ENCODE results near the gene CHD6. TPM values are rescaled to one million over a fixed set of nuclear protein-coding genes. Genes with fewer than 3 reads are reported as not detected.

CHD6 gene
- total RNA-seq, 4 donors from 2014 or later = 32.5 to 37.7 (median 35.0) TPM

DNA sequence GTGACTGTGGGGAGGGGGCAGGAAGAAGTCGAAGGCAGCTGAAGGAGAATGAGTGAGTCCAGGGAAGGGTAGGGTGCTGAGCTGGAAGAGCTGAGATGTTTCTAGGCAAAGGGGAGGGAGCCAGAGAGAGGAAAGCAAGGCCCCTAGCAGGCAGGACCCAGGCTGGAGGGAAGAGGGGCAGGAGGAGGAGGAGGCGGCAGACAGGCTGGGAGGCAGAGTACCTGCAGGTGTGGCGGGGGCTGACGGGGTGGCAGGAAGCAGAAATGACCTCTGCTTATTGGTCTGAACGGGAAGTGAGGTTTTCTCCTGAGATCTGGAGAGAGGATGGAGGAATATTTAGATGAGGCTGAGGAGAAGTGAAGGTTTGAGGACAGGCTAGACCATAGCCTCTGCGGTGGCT, 240.9 kb downstream of the CHD6 start:
- WGBS = 75% methylated on average over 6 of the region's 6 CpGs
- no peak for DNase-seq (ENCODE audit: extremely low spot score)
- intact Hi-C loops (cut with DNase I) = no loop called here
- Histone ChIP-seq H3K4me1 (no peaks in the 10 kb centered on the region), H3K9me3 (no peaks in the 10 kb centered on the region), H3K36me3 (no peaks in the 10 kb centered on the region), H3K27me3 (peaks cover 0 to 24% (median 0%) of the 10 kb centered on the region in 4 donors), H3K4me3 (no peak overlapping the region), H3K27ac (replicated peaks in 1 of 4) (no peak overlapping the region)
- TF ChIP-seq POLR2A (IDR thresholded peaks at IDR 0.05; ENCODE audit: low read depth) (no peak), EP300 (IDR thresholded peaks at IDR 0.05) (no peak), POLR2AphosphoS5 (IDR thresholded peaks at IDR 0.05) (no peak)
- TF ChIP-seq, protein P1, sequence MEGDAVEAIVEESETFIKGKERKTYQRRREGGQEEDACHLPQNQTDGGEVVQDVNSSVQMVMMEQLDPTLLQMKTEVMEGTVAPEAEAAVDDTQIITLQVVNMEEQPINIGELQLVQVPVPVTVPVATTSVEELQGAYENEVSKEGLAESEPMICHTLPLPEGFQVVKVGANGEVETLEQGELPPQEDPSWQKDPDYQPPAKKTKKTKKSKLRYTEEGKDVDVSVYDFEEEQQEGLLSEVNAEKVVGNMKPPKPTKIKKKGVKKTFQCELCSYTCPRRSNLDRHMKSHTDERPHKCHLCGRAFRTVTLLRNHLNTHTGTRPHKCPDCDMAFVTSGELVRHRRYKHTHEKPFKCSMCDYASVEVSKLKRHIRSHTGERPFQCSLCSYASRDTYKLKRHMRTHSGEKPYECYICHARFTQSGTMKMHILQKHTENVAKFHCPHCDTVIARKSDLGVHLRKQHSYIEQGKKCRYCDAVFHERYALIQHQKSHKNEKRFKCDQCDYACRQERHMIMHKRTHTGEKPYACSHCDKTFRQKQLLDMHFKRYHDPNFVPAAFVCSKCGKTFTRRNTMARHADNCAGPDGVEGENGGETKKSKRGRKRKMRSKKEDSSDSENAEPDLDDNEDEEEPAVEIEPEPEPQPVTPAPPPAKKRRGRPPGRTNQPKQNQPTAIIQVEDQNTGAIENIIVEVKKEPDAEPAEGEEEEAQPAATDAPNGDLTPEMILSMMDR (IDR thresholded peaks at IDR 0.05) = no peak

DNA sequence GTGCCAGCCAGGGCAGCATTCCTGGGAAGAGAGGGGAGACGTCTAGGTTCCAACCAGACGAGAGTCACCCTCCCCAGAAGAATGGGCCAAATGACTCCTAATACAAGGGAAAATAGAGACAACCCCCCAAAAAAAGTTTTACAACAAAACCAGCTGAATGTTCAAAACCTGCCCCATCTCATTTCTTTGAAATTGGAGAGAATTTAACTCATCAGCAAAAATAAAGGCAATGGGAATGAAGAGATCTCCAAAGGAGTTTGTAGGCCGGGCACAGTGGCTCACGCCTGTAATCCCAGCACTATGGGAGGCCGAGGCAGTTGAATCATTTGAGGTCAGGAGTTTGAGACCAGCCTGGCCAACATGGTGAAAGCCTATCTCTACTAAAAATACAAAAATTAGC, 241.8 kb downstream of the CHD6 start:
- Histone ChIP-seq H3K9me3 (peaks cover 0 to 5% (median 0%) of the 10 kb centered on the region in 4 donors), H3K36me3 (no peaks in the 10 kb centered on the region), H3K4me3 (no peak overlapping the region), H3K27ac (replicated peaks in 1 of 4) (no peak overlapping the region), H3K4me1 (no peaks in the 10 kb centered on the region), H3K27me3 (peaks cover 0 to 16% (median 0%) of the 10 kb centered on the region in 4 donors)
- DNase-seq (ENCODE audit: extremely low spot score) = no peak
- 92% methylated on average over 5 of the region's 5 CpGs for WGBS
- TF ChIP-seq, protein P1 (IDR thresholded peaks at IDR 0.05) = no peak
- no peak for TF ChIP-seq POLR2AphosphoS5 (IDR thresholded peaks at IDR 0.05)
- no peak for TF ChIP-seq POLR2A (IDR thresholded peaks at IDR 0.05; ENCODE audit: low read depth)
- TF ChIP-seq EP300 (IDR thresholded peaks at IDR 0.05) = no peak
- intact Hi-C loops (cut with DNase I) = no loop called here

DNA sequence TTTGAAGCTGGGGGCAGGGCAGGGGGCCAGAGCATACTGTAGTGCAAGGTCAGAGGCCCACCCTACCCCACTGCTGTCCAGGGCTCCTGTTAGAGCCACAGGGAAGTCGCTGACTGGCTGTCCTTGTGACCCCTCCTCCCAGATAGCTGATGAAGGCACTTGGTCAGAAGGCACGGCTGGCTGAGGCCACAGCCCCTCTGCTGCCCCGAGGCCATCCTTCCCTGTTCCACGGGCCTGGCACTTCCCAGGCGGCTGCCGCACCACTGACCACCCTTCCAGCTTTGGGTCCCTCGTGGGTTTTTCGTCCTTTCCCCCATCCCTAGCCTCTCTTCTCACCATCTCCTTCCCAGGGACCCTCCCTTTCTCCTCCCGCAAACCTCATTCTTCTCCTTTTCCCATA, 242.3 kb downstream of the CHD6 start:
- H3K4me1 ChIP-seq = no peaks in the 10 kb centered on the region
- TF ChIP-seq EP300 (IDR thresholded peaks at IDR 0.05) (no peak), POLR2A (IDR thresholded peaks at IDR 0.05; ENCODE audit: low read depth) (no peak), POLR2AphosphoS5 (IDR thresholded peaks at IDR 0.05) (no peak)
- TF ChIP-seq, protein P1 (IDR thresholded peaks at IDR 0.05) = no peak
- no peak for DNase-seq (ENCODE audit: extremely low spot score)
- no peak overlapping the region for H3K4me3 ChIP-seq
- H3K9me3 ChIP-seq = peaks cover 0 to 9% (median 0%) of the 10 kb centered on the region in 4 donors
- intact Hi-C loops (cut with DNase I) = no loop called here
- no peaks in the 10 kb centered on the region for H3K36me3 ChIP-seq
- 94% methylated on average over 9 of the region's 9 CpGs for WGBS
- peaks cover 0 to 14% (median 0%) of the 10 kb centered on the region in 4 donors for H3K27me3 ChIP-seq
- H3K27ac ChIP-seq (replicated peaks in 1 of 4) = no peak overlapping the region

DNA sequence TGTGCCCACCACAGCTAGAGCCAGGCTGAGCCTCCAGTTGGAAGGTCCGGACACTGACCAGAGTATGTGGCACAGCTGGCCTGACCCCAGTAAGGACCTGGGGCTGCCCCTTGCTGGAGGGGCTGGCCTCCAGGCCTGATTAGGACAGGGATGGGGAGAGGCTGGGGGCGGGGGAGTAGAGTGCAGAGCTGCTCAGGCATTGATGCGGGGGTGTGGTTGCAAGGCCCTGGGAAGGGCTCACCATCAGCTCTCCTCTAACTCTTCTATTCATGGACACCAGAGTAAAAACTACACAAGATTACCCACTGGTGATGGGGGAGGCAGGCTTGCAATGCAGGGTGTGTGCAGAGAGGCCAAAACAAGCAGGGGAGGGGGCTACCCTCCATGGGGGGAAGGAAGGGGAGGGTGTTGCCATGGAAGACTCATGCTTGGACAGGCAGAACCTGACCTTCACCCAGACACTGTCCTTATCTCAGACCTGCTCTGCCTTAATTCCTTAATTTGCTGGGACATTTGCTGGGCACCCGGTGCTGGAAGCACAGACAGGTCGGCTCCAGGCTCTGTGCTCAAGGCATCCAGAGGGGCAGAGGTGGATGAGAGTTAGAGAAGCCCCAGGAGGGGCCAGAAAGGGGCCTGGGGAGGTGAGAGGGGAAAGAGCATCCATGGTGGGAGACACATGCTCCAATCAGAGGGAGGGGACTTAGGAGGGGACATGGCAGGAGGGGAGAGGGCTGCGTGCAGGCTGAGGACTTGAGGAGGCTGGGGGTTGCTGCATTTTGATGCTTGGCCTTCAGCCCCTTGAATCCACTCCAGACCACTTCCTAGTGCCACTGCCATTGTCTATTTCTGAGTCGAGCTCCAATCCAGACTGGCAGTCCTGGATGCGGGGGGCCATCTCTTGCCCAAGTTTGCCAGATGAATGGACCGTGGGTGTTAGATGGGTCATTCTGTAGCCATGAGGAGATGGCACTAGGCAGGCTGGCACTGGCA, 244.0 kb downstream of the CHD6 start:
- TF ChIP-seq POLR2A (IDR thresholded peaks at IDR 0.05; ENCODE audit: low read depth) (no peak), EP300 (IDR thresholded peaks at IDR 0.05) (no peak), POLR2AphosphoS5 (IDR thresholded peaks at IDR 0.05) (no peak)
- TF ChIP-seq, protein P1 (IDR thresholded peaks at IDR 0.05) = no peak
- Histone ChIP-seq H3K4me3 (no peak overlapping the region), H3K27ac (replicated peaks in 1 of 4) (no peak overlapping the region), H3K27me3 (peaks cover 0 to 14% (median 0%) of the 10 kb centered on the region in 4 donors), H3K4me1 (no peaks in the 10 kb centered on the region), H3K9me3 (peaks cover 0 to 9% (median 0%) of the 10 kb centered on the region in 4 donors), H3K36me3 (no peaks in the 10 kb centered on the region)
- 92% methylated on average over 9 of the region's 9 CpGs for WGBS
- intact Hi-C loops (cut with DNase I) = no loop called here
- DNase-seq (ENCODE audit: extremely low spot score) = no peak

Data from esophagus muscularis mucosa (tissue), 4 donors.